GM23248 (cell line): ENCODE measurements around the gene ATP2C2.

Source experiments
- EZH2 ChIP-seq: fragments of 200-600 bp; sonication (generic); IDR thresholded peaks from 2 replicates; pipeline ENCODE4 v1.6.1; 2018; ENCODE audit warnings: antibody characterized with exemption, mild to moderate bottlenecking; ENCODE audit not compliant: insufficient read depth, poor library complexity, severe bottlenecking
- EZH2phosphoT487 ChIP-seq: fragments of 200-600 bp; sonication (generic); IDR thresholded peaks from 2 replicates; pipeline ENCODE4 v1.6.1; 2018; ENCODE audit warnings: antibody characterized with exemption, moderate library complexity, mild to moderate bottlenecking, low read depth; ENCODE audit not compliant: insufficient read depth

DNA sequence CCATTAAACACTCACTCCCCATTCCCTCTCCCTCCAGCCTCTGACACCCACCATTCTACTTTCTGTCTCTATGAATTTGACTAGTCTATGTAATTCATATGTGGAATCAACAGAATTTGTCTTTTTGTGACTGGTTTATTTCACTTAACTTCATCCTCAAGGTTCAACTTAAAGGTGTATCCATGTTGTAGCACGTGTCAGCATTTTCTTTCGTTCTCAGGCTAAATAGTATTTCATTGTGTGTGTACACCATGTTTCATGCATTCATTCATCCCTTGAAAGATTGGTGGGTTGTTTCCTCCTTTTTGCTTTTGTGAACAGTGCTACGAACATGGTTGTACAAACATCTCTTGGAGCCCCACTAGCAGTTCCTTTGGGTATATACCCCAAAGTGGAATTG is 36.0 kb downstream of the ATP2C2 start:
- TF ChIP-seq EZH2phosphoT487 (no peak), EZH2 (no peak)
